Measurements from ENCODE around the gene PHTF2.

The PHTF2 gene

GRCh38 chr7:77798394-77799077, at the start of gene PHTF2, which contains the start of gene TMEM60:
Gene PHTF2, plus strand, starts transcription at chr7:77798773.
Gene TMEM60, minus strand, starts transcription at chr7:77798434. Its CDS starts 4,061 bp downstream, at chr7:77794373.
- TF ChIP-seq, protein P1, sequence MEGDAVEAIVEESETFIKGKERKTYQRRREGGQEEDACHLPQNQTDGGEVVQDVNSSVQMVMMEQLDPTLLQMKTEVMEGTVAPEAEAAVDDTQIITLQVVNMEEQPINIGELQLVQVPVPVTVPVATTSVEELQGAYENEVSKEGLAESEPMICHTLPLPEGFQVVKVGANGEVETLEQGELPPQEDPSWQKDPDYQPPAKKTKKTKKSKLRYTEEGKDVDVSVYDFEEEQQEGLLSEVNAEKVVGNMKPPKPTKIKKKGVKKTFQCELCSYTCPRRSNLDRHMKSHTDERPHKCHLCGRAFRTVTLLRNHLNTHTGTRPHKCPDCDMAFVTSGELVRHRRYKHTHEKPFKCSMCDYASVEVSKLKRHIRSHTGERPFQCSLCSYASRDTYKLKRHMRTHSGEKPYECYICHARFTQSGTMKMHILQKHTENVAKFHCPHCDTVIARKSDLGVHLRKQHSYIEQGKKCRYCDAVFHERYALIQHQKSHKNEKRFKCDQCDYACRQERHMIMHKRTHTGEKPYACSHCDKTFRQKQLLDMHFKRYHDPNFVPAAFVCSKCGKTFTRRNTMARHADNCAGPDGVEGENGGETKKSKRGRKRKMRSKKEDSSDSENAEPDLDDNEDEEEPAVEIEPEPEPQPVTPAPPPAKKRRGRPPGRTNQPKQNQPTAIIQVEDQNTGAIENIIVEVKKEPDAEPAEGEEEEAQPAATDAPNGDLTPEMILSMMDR (IDR thresholded peaks at IDR 0.05; ENCODE audit: insufficient read depth, low read depth, low read length, missing control alignments): peak; percentile 49
- H3K4me3 ChIP-seq (ENCODE audit: low read length): peak within 1 kb of the TSS; percentile 93
- DNase-seq (ENCODE audit: low read depth): peak; percentile 100

DNA sequence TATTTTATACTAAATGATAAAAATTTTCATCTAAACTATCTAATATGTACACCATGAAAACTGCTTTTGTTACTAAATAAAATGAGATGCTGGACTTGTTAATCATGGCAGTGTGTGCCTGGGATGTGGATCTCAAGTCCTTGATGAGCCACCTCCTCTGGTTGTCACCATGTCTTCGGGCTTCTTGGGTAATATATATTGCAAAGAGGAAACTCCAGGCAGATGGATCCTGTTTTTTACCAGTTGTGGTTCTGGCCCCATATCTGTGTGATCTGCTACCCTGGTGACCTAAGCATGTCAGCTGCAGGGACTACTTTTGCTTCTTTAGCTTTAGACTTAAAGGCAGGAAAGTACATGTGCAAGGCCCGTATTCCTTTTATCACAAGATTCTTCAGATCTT, 46.6 kb upstream of the PHTF2 start:
- TF ChIP-seq, protein P1 (IDR thresholded peaks at IDR 0.05; ENCODE audit: insufficient read depth, low read depth, low read length, missing control alignments): no peak
- H3K4me3 ChIP-seq (ENCODE audit: low read length): no peak overlapping the region
- DNase-seq (ENCODE audit: low read depth): no peak

- TF ChIP-seq, protein P1 (IDR thresholded peaks at IDR 0.05; ENCODE audit: insufficient read depth, low read depth, low read length, missing control alignments): no peak
- no peak overlapping the region for H3K4me3 ChIP-seq (ENCODE audit: low read length)
- DNase-seq (ENCODE audit: low read depth): no peak
Observed at GRCh38 chr7:77753173-77753572, 45.4 kb upstream of the PHTF2 start.

DNA sequence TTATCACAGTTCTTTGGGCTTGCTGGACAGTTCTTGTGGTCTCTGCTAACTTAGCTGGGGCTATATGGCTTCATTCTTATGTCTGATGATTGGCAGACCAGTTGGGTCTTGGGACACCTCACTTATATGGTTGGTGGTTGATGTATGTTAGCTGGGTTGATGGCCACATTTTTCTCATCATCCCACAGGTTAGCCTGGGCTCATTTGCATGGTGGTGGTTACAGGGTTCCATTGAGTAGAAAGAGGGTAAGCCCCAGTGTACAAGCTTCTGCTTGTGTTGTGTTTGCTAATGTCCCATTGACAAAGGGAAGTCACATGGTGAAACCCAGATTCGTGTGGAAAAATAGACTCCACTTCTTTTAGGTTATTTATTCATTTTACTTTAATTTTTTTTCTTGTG, 41.0 kb upstream of the PHTF2 start:
- H3K4me3 ChIP-seq (ENCODE audit: low read length): no peak overlapping the region
- no peak for DNase-seq (ENCODE audit: low read depth)
- TF ChIP-seq, protein P1 (IDR thresholded peaks at IDR 0.05; ENCODE audit: insufficient read depth, low read depth, low read length, missing control alignments): no peak

DNA sequence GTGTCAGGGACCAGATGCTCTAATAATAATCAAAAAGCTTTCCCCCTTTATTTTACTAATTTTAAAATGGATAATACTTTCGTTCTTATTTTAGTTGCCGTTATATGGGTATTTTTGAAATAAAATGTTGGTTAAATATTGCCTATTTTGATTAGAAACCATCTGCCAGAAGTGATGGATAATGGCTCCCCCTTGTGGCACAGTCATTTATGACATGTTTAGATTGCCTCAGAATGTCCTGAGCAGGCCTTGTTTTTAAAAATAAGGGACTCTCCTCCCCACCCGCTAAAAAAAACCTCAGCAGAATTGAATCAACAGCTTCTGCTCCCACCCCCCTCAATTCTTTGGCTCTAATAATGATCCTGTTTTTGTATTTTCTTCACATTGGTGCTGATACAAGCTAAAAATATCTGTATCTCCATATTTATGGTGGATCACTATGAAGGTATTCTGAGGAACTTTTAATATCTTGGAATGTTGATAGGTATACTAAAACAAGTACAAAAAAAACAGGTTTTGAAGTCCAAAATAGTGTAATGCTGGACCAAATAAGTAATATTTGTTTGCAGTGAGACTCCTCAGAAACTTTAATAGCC, 39.2 kb upstream of the PHTF2 start:
- DNase-seq (ENCODE audit: low read depth): peak; percentile 73
- TF ChIP-seq, protein P1 (IDR thresholded peaks at IDR 0.05; ENCODE audit: insufficient read depth, low read depth, low read length, missing control alignments): peak; percentile 71
- no peak overlapping the region for H3K4me3 ChIP-seq (ENCODE audit: low read length)

DNA sequence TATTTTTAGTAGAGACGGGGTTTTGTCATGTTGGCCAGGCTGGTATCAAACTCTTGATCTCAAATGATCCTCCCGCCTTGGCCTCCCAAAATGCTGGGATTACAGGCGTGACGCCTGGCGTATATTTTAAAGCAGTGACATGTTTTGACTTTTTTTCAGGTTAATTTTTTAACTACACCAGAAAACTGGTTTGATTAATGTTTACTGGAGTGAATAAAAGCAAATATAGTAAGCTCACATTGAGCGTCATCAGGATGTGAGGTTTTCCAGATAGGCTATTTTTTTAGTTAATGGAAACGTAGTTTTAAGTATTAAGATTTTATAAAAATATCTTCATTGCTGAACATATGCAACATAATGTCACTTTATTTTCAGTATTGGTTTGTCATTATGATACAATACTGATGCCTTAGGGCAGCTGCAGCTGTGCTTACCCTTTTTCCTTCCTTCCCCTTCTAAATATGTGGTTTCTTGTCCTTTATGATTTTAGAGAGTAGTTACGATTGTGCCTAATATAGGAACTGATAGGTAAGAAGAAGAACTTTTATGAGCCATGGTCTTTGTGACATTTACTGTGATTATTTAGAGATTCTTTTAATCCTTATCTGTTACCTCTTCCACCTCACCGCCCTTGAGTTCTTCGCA, 37.6 kb upstream of the PHTF2 start:
- TF ChIP-seq, protein P1 (IDR thresholded peaks at IDR 0.05; ENCODE audit: insufficient read depth, low read depth, low read length, missing control alignments): no peak
- H3K4me3 ChIP-seq (ENCODE audit: low read length): no peak overlapping the region
- no peak for DNase-seq (ENCODE audit: low read depth)

Measured in epithelial cell of esophagus (primary cell).